ENCODE measurements around the gene ADPRH.
"Not testable (repeated sequence)": the region's sequence is repeated elsewhere in the genome, so short reads cannot be mapped to it uniquely, and the experiment has no call there.

ADPRH gene

DNA sequence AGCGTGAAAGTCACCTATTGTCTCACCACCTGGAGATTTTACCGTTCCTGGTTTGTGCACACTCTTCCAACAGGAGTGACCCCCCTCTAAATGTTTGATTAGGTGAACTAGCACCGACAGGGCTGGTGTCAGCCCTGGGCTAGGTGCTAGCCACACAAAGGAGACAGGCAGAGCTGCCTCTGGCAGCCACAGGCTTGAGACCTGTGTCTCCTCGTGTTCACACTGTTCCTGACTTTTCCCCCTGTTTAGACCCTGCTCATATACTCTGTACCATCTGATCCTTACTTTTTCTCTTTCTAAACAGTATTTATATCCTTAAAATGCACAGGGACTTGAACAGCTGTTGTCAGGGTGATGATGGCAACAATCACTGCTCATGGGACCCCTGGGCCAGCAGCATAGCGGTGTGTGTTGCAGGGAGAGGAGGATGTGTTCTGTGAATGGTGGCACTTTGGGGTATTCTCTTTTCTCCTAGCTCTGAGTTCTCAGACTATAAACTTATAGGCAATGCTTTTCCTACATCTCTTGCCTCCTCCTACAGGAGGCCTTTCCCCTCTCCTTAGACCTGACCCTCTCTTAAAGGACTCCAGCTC, 25.4 kb upstream of the ADPRH start:
- peaks cover 8% of the 10 kb centered on the region for H3K4me1 Mint-ChIP-seq (ENCODE audit: low read depth)

DNA sequence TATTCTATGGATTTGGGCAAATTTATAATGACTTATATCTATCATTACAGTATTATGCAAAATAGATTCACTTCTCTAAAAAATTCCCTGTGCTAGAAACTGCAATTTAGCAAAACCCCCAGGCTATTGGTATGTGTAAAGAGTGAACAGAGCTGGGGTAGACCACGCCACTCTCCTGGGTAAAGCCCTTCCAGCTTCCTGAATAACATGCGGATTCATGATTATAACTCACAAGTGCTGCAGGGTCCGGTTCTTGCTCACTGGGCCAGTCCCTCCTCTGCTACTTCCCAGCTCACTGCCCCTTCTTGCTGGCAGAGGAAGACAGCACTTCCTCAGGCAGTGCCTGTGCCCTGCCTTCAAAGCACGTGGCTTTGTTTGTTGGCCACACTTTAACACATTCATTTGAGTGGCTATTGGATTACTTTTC, 24.0 kb upstream of the ADPRH start:
- Mint-ChIP-seq H3K9me3 (no peaks in the 10 kb centered on the region), H3K27ac (no peak overlapping the region), H3K27me3 (no peaks in the 10 kb centered on the region), H3K36me3 (ENCODE audit: low read depth) (no peaks in the 10 kb centered on the region), H3K4me1 (ENCODE audit: low read depth) (peaks cover 16% of the 10 kb centered on the region), H3K4me3 (no peak overlapping the region)
- no peak for DNase-seq

More for the DNA sequence above, 25.4 kb upstream of the ADPRH start:
- DNase-seq, result no peak
- Mint-ChIP-seq H3K27ac (no peak overlapping the region), H3K27me3 (no peaks in the 10 kb centered on the region), H3K36me3 (ENCODE audit: low read depth) (no peaks in the 10 kb centered on the region), H3K9me3 (no peaks in the 10 kb centered on the region), H3K4me3 (no peak overlapping the region)

DNA sequence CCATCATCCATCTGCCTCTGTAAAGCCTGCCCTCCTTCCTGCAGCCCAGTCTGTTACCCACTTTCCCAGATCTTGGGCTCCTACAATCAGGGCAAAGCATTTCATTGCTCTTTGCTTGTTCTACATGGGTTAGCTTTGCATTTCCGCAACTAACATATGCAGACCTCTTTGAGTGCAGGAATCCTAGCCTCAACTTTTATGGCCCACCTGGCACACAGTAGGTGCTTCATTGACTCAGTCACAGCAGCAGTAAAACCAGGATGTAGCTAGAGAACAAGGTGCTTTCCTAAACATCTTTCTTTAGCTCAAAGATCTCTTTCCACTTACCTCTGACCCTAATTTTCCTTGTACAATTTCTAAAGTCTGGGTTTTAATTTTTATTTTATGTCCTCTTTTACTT, 23.4 kb upstream of the ADPRH start:
- Mint-ChIP-seq H3K27ac (no peak overlapping the region), H3K4me3 (no peak overlapping the region), H3K36me3 (ENCODE audit: low read depth) (no peaks in the 10 kb centered on the region)

DNA sequence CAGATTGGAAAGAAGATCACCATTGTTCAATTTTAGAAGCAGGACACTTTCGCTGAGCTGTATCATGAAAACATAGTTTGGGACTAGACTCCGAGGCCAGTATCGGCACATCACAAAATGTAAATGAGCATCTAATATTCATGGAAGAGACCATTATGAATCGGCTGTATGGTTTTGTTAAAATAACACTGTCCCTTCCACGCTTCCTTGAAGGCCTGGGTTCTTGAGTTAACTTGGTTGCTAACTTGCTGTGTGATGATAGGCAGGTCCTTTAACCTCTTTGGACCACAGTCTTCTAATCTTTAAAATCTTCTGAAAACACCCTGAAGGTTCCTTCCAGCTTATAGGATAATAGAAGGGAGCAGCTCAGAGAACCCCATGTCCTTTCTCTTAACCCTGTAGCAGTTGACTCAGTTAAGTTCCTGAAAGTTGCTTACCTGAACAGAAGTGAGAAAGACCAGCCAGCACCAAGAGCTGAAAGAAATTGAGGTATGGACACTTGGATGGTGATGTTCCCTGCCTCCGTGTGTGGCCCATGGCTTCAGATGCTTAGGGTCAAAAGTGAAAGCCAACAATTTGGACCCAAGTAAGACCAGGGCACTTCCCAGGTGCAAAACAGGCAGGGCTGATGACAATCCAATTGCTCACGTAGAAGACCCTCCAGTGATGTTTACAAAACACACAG, 22.0 kb upstream of the ADPRH start:
- Mint-ChIP-seq H3K27me3 (no peaks in the 10 kb centered on the region), H3K36me3 (ENCODE audit: low read depth) (no peaks in the 10 kb centered on the region), H3K9me3 (no peaks in the 10 kb centered on the region), H3K4me3 (peak overlapping the region; percentile 60), H3K27ac (no peak overlapping the region), H3K4me1 (ENCODE audit: low read depth) (peaks cover 21% of the 10 kb centered on the region)
- no peak for DNase-seq

More for the DNA sequence above, 23.4 kb upstream of the ADPRH start:
- Mint-ChIP-seq H3K4me1 (ENCODE audit: low read depth) (peaks cover 18% of the 10 kb centered on the region), H3K27me3 (no peaks in the 10 kb centered on the region), H3K9me3 (no peaks in the 10 kb centered on the region)
- no peak for DNase-seq

DNA sequence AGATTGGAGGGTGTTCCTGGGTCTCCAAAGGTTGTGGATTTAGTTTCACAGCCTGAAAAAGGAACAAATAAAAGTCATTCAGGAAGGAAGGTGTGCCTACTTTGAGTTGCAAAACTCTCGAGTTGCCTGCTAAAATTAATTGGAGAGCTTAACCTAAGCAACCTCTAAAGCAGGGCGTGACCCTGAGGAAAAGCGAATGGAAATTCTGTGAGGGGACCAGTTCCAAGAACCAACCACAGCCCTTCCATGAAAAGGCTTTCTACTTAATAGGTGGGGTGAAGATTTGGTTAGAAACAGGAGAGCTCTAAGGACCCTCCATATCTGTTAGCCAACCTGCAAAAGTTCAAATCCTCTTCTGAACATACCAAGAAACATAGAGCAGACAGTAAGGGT, 21.4 kb upstream of the ADPRH start:
- Mint-ChIP-seq H3K27me3 (no peaks in the 10 kb centered on the region), H3K4me3 (peak overlapping the region; percentile 60), H3K9me3 (no peaks in the 10 kb centered on the region), H3K27ac (peak overlapping the region; percentile 22), H3K4me1 (ENCODE audit: low read depth) (peaks cover 27% of the 10 kb centered on the region), H3K36me3 (ENCODE audit: low read depth) (no peaks in the 10 kb centered on the region)
- DNase-seq, result no peak

DNA sequence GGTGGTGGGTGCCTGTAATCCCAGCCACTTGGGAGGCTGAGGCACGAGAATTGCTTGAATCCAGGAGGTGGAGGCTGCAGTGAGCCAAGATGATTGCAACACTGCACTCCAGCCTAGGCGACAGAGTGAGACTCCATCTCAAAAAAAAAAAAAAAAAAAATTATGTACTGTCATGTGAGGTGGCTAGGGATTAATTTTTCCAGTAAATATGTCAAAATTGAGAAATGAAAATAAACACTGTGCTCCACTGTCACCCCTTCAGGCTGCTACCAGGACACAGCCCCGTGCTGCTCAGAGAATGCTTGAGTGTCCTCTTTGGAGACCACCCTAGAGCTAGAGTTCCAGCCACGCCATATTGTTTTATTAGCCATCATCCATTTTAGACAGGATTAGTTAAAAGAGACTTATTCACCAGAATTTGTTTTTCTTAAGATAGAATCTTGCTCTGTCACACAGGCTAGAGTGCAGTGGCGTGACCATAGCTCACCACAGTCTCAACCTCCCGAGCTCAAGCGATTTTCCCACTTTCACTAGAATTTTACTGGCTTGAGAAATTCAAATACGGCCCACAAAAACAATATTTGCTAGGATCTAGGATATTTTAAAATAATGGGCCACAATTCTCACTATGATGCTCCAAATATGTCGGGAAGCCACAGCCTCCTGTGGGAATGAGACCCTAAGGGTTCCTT, 20.5 kb upstream of the ADPRH start:
- Mint-ChIP-seq H3K9me3 (peaks cover 2% of the 10 kb centered on the region), H3K27ac (peak overlapping the region; percentile 23), H3K4me3 (peak overlapping the region; percentile 60), H3K4me1 (ENCODE audit: low read depth) (peaks cover 27% of the 10 kb centered on the region), H3K36me3 (ENCODE audit: low read depth) (no peaks in the 10 kb centered on the region), H3K27me3 (no peaks in the 10 kb centered on the region)
- DNase-seq, result no peak

DNA sequence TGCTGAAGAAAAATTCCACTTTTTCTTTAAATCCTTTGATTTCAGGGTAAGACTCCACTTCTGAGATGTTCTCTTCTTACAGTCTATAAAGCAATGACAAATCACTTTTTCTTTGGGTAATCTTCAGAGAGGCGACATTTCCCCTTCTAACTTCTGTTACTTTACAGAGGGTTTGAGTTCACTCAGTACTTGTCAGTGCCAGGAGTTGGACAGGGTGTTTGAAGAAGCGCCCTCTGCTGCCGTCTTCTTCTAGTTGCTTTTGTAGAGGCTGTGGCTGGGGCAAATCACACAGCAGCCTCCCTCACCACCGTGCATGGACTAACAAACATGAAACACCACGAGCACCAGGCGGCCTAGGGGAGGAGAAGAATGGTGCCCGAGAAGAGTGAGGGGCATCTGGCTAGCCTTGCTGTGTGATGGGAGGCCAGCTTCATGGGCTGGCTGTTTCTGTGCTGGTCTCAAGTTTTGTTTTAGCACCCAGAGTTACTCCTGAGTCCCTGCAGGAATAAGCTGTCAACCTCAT, 19.8 kb upstream of the ADPRH start, which contains the start of gene CD80:
Gene CD80, minus strand, starts transcription at position 174 of the 523 bp plus-strand sequence. CDS start 1,886 bp downstream, outside the sequence.
- H3K9me3 Mint-ChIP-seq, result peaks cover 2% of the 10 kb centered on the region
- H3K36me3 Mint-ChIP-seq (ENCODE audit: low read depth), result no peaks in the 10 kb centered on the region
- H3K27ac Mint-ChIP-seq, result peak within 1 kb of the TSS; percentile 48
- no peaks in the 10 kb centered on the region for H3K27me3 Mint-ChIP-seq
- H3K4me3 Mint-ChIP-seq, result peak within 1 kb of the TSS; percentile 60
- H3K4me1 Mint-ChIP-seq (ENCODE audit: low read depth), result peaks cover 27% of the 10 kb centered on the region
- peak; percentile 64 for DNase-seq

DNA sequence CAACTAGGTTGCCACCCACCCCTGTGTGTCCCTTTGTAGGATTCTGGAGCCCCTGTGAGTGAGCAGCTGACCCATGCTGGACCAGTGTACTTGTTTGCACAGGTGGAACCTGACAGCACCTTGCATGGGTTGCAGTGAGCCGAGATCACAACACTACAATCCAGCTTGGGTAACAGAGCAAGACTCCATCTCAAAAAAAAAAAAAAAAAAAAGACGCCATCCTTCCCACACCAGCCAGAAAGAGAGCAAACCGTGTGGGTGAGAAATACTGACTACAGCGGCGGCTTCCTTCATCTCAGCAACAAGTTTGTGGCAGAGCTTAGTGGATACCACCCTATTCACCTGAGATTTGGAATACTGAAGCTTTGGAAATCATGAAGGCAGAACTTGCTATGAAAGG, 19.1 kb upstream of the ADPRH start:
- no peak overlapping the region for H3K27ac Mint-ChIP-seq
- H3K36me3 Mint-ChIP-seq (ENCODE audit: low read depth), result no peaks in the 10 kb centered on the region
- peaks cover 2% of the 10 kb centered on the region for H3K9me3 Mint-ChIP-seq
- no peaks in the 10 kb centered on the region for H3K27me3 Mint-ChIP-seq
- no peak for DNase-seq
- H3K4me1 Mint-ChIP-seq (ENCODE audit: low read depth), result peaks cover 27% of the 10 kb centered on the region
- no peak overlapping the region for H3K4me3 Mint-ChIP-seq

DNA sequence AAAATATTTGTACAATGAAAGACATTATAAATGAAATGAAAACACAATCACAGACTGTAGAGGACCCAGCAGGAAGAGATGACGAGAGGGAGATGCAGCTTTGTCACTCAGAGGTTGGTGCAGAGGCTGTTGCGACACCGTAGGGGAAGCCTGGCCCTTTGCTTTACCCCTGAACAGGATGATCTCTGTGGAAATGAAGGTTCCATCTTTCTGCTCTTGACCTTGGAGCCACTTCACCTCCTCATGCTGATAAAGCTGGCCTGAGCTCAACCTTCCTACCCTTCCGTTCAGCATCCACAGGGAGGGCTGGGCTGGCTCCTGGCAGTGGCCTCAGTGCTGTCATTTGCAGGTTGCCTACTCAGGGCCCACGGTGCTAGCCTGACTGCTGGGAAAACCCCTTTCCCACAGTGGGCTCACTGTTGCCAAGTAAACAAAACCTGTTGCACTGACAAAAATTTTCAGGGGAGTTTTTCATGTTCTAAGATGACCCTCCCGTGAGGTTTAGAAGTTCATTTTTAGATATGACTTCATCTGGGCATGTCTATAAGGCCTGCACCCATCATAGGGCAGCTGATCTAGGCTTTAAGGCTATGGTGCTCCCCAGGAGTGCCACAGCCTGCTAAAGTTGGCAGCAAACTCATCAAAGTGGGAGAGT, 16.9 kb upstream of the ADPRH start:
- Mint-ChIP-seq H3K27me3 (peaks cover 1% of the 10 kb centered on the region), H3K36me3 (ENCODE audit: low read depth) (no peaks in the 10 kb centered on the region), H3K9me3 (peaks cover 2% of the 10 kb centered on the region), H3K4me3 (peak overlapping the region; percentile 66), H3K27ac (peak overlapping the region; percentile 93), H3K4me1 (ENCODE audit: low read depth) (peaks cover 30% of the 10 kb centered on the region)
- DNase-seq, result peak; percentile 40

DNA sequence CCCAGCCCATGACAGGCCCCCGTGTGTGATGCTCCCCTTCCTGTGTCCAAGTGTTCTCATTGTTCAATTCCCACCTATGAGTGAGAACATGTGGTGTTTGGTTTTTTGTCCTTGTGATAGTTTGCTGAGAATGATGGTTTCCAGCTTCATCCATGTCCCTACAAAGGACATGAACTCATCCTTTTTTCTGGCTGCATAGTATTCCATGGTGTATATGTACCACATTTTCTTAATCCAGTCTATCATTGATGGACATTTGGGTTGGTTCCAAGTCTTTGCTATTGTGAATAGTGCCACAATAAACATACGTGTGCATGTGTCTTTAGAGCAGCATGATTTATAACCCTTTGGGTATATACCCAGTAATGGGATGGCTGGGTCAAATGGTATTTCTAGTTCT, 16.0 kb upstream of the ADPRH start:
- not testable (repeated sequence) for H3K4me3 Mint-ChIP-seq; H3K9me3 Mint-ChIP-seq; DNase-seq; H3K27me3 Mint-ChIP-seq; H3K36me3 Mint-ChIP-seq (ENCODE audit: low read depth); H3K27ac Mint-ChIP-seq
- peaks cover 21% of the 10 kb centered on the region for H3K4me1 Mint-ChIP-seq (ENCODE audit: low read depth)

DNA sequence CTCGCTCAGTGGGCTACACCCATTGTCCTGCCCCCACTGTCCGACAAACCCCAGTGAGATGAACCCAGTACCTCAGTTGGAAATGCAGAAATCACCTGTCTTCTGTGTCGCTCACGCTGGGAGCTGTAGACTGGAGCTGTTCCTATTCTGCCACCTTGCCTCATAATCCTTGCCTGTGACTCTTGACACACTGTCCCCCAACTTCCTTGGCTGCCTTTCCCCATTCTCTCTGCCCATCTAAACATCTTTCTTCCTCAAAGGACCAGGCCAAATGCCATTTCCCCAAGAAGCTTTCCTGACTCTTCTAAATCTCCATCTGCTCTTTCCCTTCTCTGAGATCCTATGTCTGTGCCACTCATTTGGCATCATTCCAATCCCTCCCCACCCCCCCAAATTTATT, 10.1 kb upstream of the ADPRH start:
- no peaks in the 10 kb centered on the region for H3K36me3 Mint-ChIP-seq (ENCODE audit: low read depth)
- H3K27me3 Mint-ChIP-seq, result peaks cover 30% of the 10 kb centered on the region
- no peak for DNase-seq
- peaks cover 3% of the 10 kb centered on the region for H3K4me1 Mint-ChIP-seq (ENCODE audit: low read depth)
- no peak overlapping the region for H3K4me3 Mint-ChIP-seq
- H3K27ac Mint-ChIP-seq, result no peak overlapping the region
- no peaks in the 10 kb centered on the region for H3K9me3 Mint-ChIP-seq

DNA sequence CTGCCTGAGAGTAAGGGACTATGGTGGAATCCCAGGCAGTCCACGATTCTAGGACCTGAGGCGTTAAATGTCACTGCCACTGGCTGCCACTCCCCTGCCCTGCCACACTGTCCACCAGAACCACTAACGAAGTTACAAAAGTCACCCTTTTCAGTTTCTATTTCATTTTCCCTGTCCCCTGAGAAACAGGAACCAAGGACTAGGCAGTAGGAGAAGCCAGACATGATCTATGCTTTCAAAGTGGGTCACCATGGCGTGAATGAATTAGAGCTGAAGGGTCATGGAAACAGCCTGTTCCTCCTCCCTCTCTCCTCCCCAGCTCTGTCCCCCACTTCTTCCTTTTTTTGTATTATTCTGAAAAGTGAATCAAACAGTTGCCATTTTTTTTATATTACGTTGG, 9.1 kb upstream of the ADPRH start:
- peaks cover 30% of the 10 kb centered on the region for H3K27me3 Mint-ChIP-seq

DNA sequence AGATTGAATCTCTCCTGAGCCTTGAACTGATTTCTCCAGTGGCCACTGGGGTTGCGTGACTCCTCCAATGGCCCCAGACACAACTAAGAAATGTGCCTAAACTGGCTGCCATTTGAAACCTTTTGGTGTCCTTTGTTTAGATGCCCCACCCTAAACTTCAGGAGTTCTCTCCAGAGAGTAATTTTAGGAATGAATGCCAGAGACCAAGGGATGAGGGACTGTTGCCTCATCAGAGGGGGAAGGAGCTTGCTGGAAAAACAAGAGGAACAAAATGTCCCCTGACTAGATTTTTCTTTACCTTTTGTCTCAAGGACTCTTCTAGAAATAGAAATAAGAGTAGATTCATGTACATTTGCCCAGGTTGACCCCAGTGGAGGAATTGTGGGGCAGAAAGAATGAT, 8.1 kb upstream of the ADPRH start:
- DNase-seq, result no peak
- Mint-ChIP-seq H3K27ac (no peak overlapping the region), H3K36me3 (ENCODE audit: low read depth) (no peaks in the 10 kb centered on the region), H3K4me3 (no peak overlapping the region), H3K9me3 (no peaks in the 10 kb centered on the region), H3K4me1 (ENCODE audit: low read depth) (peaks cover 2% of the 10 kb centered on the region), H3K27me3 (peaks cover 30% of the 10 kb centered on the region)

More for the DNA sequence above, 9.1 kb upstream of the ADPRH start:
- H3K4me1 Mint-ChIP-seq (ENCODE audit: low read depth), result peaks cover 3% of the 10 kb centered on the region
- no peak overlapping the region for H3K4me3 Mint-ChIP-seq
- H3K9me3 Mint-ChIP-seq, result no peaks in the 10 kb centered on the region
- H3K36me3 Mint-ChIP-seq (ENCODE audit: low read depth), result no peaks in the 10 kb centered on the region
- no peak overlapping the region for H3K27ac Mint-ChIP-seq
- no peak for DNase-seq

DNA sequence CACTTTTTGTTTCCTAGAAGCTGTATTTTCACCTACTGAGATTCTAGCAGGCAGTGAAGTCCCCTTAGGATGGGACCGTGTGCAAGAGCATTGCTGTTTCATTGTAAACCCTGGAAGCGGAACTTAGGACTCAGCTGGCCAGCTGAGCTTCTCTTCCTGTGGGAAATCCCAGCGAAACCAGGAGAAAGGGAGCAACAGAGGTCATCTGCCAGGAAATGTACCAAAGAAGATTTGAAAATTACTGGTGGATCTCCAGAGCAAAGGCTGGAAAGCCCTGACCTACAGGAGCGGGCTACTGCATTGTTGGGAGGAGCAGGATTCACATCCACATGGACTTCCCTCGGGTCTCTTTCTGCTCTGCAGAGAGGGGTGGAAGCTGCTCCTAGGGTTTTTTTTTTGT, 7.6 kb upstream of the ADPRH start:
- Mint-ChIP-seq H3K27me3 (peaks cover 30% of the 10 kb centered on the region), H3K9me3 (no peaks in the 10 kb centered on the region), H3K4me1 (ENCODE audit: low read depth) (no peaks in the 10 kb centered on the region), H3K36me3 (ENCODE audit: low read depth) (no peaks in the 10 kb centered on the region), H3K27ac (no peak overlapping the region), H3K4me3 (no peak overlapping the region)
- no peak for DNase-seq
